ENCODE measurements around the gene LGALS8. TPM values are rescaled to one million over a fixed set of nuclear protein-coding genes. Genes with fewer than 3 reads are reported as not detected.

The LGALS8 gene
- total RNA-seq, 2 donors from 2014 or later = 11.4 to 15.0 TPM

DNA sequence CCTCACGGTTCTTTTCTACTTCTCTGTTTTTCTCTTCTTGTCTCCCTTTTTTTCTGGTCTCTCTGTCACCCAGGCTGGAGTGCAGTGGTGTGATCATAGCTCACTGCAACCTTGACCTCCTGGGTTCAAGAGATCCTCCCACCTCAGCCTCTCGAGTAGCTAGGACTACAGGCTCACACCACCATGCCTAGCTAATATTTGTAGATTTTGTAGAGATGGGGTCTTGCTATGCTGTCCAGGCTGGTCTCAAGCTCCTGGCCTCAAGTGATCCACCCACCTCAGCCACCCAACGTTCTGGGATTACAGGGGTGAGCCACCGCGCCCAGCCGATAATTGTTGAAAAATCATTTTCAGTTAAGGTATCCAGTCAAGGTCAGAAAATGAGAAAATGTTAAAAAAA lies 25.9 kb upstream of the LGALS8 start:
- Mint-ChIP-seq H3K4me3 (no peak overlapping the region), H3K36me3 (ENCODE audit: low read depth) (no peaks in the 10 kb centered on the region), H3K27ac (no peak overlapping the region), H3K9me3 (no peaks in the 10 kb centered on the region), H3K4me1 (peaks cover 10% of the 10 kb centered on the region), H3K27me3 (ENCODE audit: insufficient read depth) (peaks cover 1% of the 10 kb centered on the region)
- Histone ChIP-seq H3K4me1 (ENCODE audit: control insufficient read depth, insufficient read depth, low read length) (no peaks in the 10 kb centered on the region), H3K27me3 (ENCODE audit: control insufficient read depth, insufficient read depth, low read length, poor library complexity, severe bottlenecking) (no peaks in the 10 kb centered on the region), H3K9ac (ENCODE audit: extremely low read depth, low read length, poor library complexity, severe bottlenecking) (no peak overlapping the region), H3K36me3 (ENCODE audit: control insufficient read depth, insufficient read depth, low read length) (no peaks in the 10 kb centered on the region), H3K27ac (ENCODE audit: low read depth, low read length) (no peak overlapping the region), H3K4me3 (ENCODE audit: low read length) (no peak overlapping the region), H3K9me3 (ENCODE audit: control insufficient read depth, low read length) (no peaks in the 10 kb centered on the region)
- 76 to 89% methylated on average over 3 to 5 of the region's 6 CpGs for WGBS, 2 experiments (ENCODE audit: insufficient coverage in 1 of 2, insufficient read length in 1 of 2)
- DNase-seq = no peak
- TF ChIP-seq, protein P1, sequence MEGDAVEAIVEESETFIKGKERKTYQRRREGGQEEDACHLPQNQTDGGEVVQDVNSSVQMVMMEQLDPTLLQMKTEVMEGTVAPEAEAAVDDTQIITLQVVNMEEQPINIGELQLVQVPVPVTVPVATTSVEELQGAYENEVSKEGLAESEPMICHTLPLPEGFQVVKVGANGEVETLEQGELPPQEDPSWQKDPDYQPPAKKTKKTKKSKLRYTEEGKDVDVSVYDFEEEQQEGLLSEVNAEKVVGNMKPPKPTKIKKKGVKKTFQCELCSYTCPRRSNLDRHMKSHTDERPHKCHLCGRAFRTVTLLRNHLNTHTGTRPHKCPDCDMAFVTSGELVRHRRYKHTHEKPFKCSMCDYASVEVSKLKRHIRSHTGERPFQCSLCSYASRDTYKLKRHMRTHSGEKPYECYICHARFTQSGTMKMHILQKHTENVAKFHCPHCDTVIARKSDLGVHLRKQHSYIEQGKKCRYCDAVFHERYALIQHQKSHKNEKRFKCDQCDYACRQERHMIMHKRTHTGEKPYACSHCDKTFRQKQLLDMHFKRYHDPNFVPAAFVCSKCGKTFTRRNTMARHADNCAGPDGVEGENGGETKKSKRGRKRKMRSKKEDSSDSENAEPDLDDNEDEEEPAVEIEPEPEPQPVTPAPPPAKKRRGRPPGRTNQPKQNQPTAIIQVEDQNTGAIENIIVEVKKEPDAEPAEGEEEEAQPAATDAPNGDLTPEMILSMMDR (conservative IDR thresholded peaks at IDR 0.05) = no peak

DNA sequence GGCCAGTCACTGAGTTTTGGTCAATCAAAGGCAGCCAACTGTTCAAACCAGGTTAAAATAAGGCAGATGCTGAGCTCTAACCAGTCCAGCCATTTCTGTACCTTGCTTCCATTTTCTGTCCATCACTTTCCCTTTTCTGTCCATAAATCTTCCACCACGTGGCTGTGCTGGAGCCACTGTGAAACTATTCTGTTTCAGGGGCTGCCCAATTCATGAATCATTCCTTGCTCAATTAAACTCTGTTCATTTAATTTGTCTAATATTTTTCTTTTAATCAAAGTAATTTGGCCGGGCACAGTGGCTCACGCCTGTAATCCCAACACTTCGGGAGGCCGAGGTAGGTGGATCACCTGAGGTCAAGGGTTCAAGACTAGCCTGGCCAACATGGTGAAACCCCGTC lies 22.7 kb upstream of the LGALS8 start:
- no peak for DNase-seq
- WGBS, 2 experiments (ENCODE audit: insufficient coverage in 1 of 2, insufficient read length in 1 of 2) = 80 to 92% methylated on average over 1 to 6 of the region's 6 CpGs
- peaks cover 2% of the 10 kb centered on the region for H3K4me1 ChIP-seq (ENCODE audit: control insufficient read depth, insufficient read depth, low read length)
- Mint-ChIP-seq H3K4me1 (peaks cover 22% of the 10 kb centered on the region), H3K27ac (no peak overlapping the region), H3K4me3 (no peak overlapping the region), H3K36me3 (ENCODE audit: low read depth) (no peaks in the 10 kb centered on the region), H3K27me3 (ENCODE audit: insufficient read depth) (peaks cover under 1% of the 10 kb centered on the region), H3K9me3 (no peaks in the 10 kb centered on the region)
- H3K27me3 ChIP-seq (ENCODE audit: control insufficient read depth, insufficient read depth, low read length, poor library complexity, severe bottlenecking) = no peaks in the 10 kb centered on the region
- no peak overlapping the region for H3K27ac ChIP-seq (ENCODE audit: low read depth, low read length)
- no peaks in the 10 kb centered on the region for H3K36me3 ChIP-seq (ENCODE audit: control insufficient read depth, insufficient read depth, low read length)
- no peak overlapping the region for H3K4me3 ChIP-seq (ENCODE audit: low read length)
- no peaks in the 10 kb centered on the region for H3K9me3 ChIP-seq (ENCODE audit: control insufficient read depth, low read length)
- H3K9ac ChIP-seq (ENCODE audit: extremely low read depth, low read length, poor library complexity, severe bottlenecking) = no peak overlapping the region
- TF ChIP-seq, protein P1 (conservative IDR thresholded peaks at IDR 0.05) = no peak

DNA sequence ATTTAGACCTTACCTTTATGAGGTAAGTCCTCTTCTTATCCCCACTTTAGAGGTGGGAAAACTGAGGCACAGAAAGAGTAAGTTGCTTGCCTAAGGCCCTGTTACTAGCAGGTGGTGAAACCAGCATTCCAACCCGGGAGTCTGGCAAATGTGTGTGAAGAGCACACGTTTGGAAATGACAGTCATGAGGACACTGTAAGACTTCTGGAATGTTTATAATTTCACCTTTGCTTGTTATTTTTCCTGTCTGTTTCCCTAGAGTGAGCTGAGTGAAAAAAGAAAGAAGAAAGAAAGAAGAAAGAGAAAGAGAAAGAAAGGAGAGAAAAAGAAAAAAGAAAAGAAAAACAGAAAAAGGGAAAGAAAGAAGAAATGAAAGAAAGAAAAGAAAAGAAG lies 21.2 kb upstream of the LGALS8 start:
- H3K9ac ChIP-seq (ENCODE audit: extremely low read depth, low read length, poor library complexity, severe bottlenecking) = no peak overlapping the region
- H3K27ac Mint-ChIP-seq = peak overlapping the region; percentile 97
- H3K27ac ChIP-seq (ENCODE audit: low read depth, low read length) = no peak overlapping the region
- no peaks in the 10 kb centered on the region for H3K9me3 Mint-ChIP-seq
- 72 to 86% methylated on average over 1 to 2 of the region's 2 CpGs for WGBS, 2 experiments (ENCODE audit: insufficient coverage in 1 of 2, insufficient read length in 1 of 2)
- peaks cover 2% of the 10 kb centered on the region for H3K4me1 ChIP-seq (ENCODE audit: control insufficient read depth, insufficient read depth, low read length)
- no peak for DNase-seq
- TF ChIP-seq, protein P1 (conservative IDR thresholded peaks at IDR 0.05) = no peak
- H3K27me3 ChIP-seq (ENCODE audit: control insufficient read depth, insufficient read depth, low read length, poor library complexity, severe bottlenecking) = no peaks in the 10 kb centered on the region
- H3K4me1 Mint-ChIP-seq = peaks cover 22% of the 10 kb centered on the region
- no peaks in the 10 kb centered on the region for H3K36me3 ChIP-seq (ENCODE audit: control insufficient read depth, insufficient read depth, low read length)
- peak overlapping the region; percentile 46 for H3K4me3 Mint-ChIP-seq
- H3K36me3 Mint-ChIP-seq (ENCODE audit: low read depth) = no peaks in the 10 kb centered on the region
- H3K27me3 Mint-ChIP-seq (ENCODE audit: insufficient read depth) = no peaks in the 10 kb centered on the region
- H3K9me3 ChIP-seq (ENCODE audit: control insufficient read depth, low read length) = no peaks in the 10 kb centered on the region
- no peak overlapping the region for H3K4me3 ChIP-seq (ENCODE audit: low read length)
